K562 (cell line): Measurements from ENCODE around the gene TARM1. TPM values are rescaled to one million over a fixed set of nuclear protein-coding genes. Genes with fewer than 3 reads are reported as not detected.
A peak's percentile ranks its signal among the peaks of the same experiment; 100 is the strongest.

Source experiments
- ATAC-seq: fragments of 200-7000 bp; cut with Tn5 transposase; 3 replicates; pipeline ENCODE4 v1.9.1; 2020; ENCODE audit warnings: moderate library complexity
- BruUV-seq: library from RNA; stranded (reverse); fragments of 400-500 nt; replicated peaks from 2 replicates; lab custom pipeline; 2021; lab: Mats Ljungman, UMichigan
- CTCF ChIA-PET: fragments of 300-600 bp; formaldehyde crosslinking; extraction: SDS; loops from one replicate; lab custom pipeline; 2021; ENCODE audit warnings: low intra/inter-chr PET ratio; lab: Yijun Ruan, JAX
- POLR2A ChIA-PET: fragments of 300-600, 350-650 bp; sonication (Branson Sonifier 250); formaldehyde crosslinking; extraction: SDS; loops from one replicate; lab custom pipeline; 2021; ENCODE audit warnings: antibody characterized with exemption, inconsistent platforms; lab: Yijun Ruan, JAX
- DNase-seq, 4 experiments: peaks; one replicate each; pipeline versions ENCODE4 v3.0.0 to v3.0.0-alpha.2; 2011 to 2018; ENCODE audit warnings: low spot score in 3 of 4, mixed read lengths in 3 of 4; ENCODE audit errors: extremely low read depth in 1 of 4
- FAIRE-seq: peaks from 2 replicates; lab custom pipeline; 2011; peaks lifted over from hg19 to GRCh38; lab: Jason Lieb, UNC
- H2AFZ ChIP-seq: 2 replicates; pipeline ENCODE4 v1.6.0; 2011; ENCODE audit warnings: low read depth, low read length, control low read depth, inconsistent platforms
- H3K27ac ChIP-seq: fragments of 200-600 bp; 3 replicates; pipeline ENCODE4 v1.8.0; 2011; ENCODE audit warnings: low read depth, mild to moderate bottlenecking, control low read depth, inconsistent platforms, low read length, moderate library complexity, mixed read lengths; ENCODE audit errors: extremely low read depth
- H3K27me3 ChIP-seq, 2 experiments: fragments of 300-600 bp in 1 of 2; 2 replicates in 1 of 2; 3 replicates in 1 of 2; pipeline versions ENCODE4 v1.6.0 to v1.8.0; 2011; ENCODE audit warnings: inconsistent platforms in 2 of 2, low read length in 2 of 2, mild to moderate bottlenecking in 1 of 2, mixed read lengths in 1 of 2, moderate library complexity in 1 of 2; ENCODE audit not compliant: control insufficient read depth in 2 of 2, insufficient read depth in 2 of 2
- H3K36me3 ChIP-seq: fragments of 300-600 bp; 3 replicates; pipeline ENCODE4 v1.8.0; 2011; ENCODE audit warnings: mild to moderate bottlenecking, low read length, inconsistent platforms; ENCODE audit not compliant: control insufficient read depth, insufficient read depth
- H3K4me1 ChIP-seq, 2 experiments: fragments of 200-600 bp in 1 of 2; replicated peaks in 1 of 2; 2 replicates in 1 of 2; 3 replicates in 1 of 2; pipeline versions ENCODE4 v1.5.1 to v1.8.0; 2011; ENCODE audit warnings: inconsistent platforms in 2 of 2, low read length in 2 of 2, mild to moderate bottlenecking in 1 of 2, mixed read lengths in 1 of 2, moderate library complexity in 1 of 2; ENCODE audit not compliant: control insufficient read depth in 2 of 2, insufficient read depth in 2 of 2
- H3K4me2 ChIP-seq: 2 replicates; pipeline ENCODE4 v1.6.1; 2011; ENCODE audit warnings: low read length, control low read depth, inconsistent platforms, mixed read lengths; ENCODE audit not compliant: insufficient read depth
- H3K4me3 ChIP-seq: fragments of 200-600 bp; sonication (generic), shearing (Covaris generic); 2 replicates; pipeline ENCODE4 v1.5.1; 2016; ENCODE audit warnings: control low read depth, inconsistent platforms
- H3K79me2 ChIP-seq: fragments of 200-600 bp; 3 replicates; pipeline ENCODE4 v1.8.0; 2011; ENCODE audit warnings: low read length, inconsistent platforms; ENCODE audit not compliant: control insufficient read depth, insufficient read depth
- H3K9ac ChIP-seq, 2 experiments: 2 replicates each; pipeline versions ENCODE4 v1.6.0 to v1.6.1; 2011; ENCODE audit warnings: low read depth in 2 of 2, low read length in 2 of 2, control low read depth in 1 of 2, inconsistent platforms in 1 of 2, mild to moderate bottlenecking in 1 of 2, mixed read lengths in 1 of 2; ENCODE audit not compliant: insufficient read depth in 1 of 2
- H3K9me1 ChIP-seq: one replicate; pipeline ENCODE4 v1.6.0; 2011; ENCODE audit warnings: inconsistent platforms, mild to moderate bottlenecking, low read length, moderate library complexity; ENCODE audit not compliant: control insufficient read depth, insufficient read depth
- H3K9me3 ChIP-seq: replicated peaks from 2 replicates; pipeline ENCODE4 v1.5.1; 2011; ENCODE audit warnings: low read depth, low read length, inconsistent platforms; ENCODE audit not compliant: control insufficient read depth, insufficient read depth
- H4K20me1 ChIP-seq: replicated peaks from 2 replicates; pipeline ENCODE4 v1.6.1; 2011; ENCODE audit warnings: low read length, inconsistent platforms, mixed read lengths; ENCODE audit not compliant: control insufficient read depth, insufficient read depth
- CREB1 ChIP-seq, 2 experiments: sonication (generic) in 1 of 2; formaldehyde crosslinking in 1 of 2; IDR thresholded peaks; 2 replicates each; pipeline versions ENCODE4 v1.6.1 to v1.8.0; 2012 to 2022; ENCODE audit warnings: inconsistent platforms in 1 of 2, mild to moderate bottlenecking in 1 of 2, missing genetic modification reagents in 1 of 2, moderate library complexity in 1 of 2
- LARP7 ChIP-seq: fragments of 450-650 bp; IDR thresholded peaks from 2 replicates; pipeline ENCODE4 v1.6.1; 2016
- POLR2G ChIP-seq: fragments of 200-400 bp; formaldehyde crosslinking; IDR thresholded peaks from 2 replicates; pipeline ENCODE4 v1.6.1; 2017; ENCODE audit warnings: low read depth, mild to moderate bottlenecking, antibody characterized with exemption, low read length, moderate library complexity
- RBFOX2 ChIP-seq: fragments of 200-400 bp; formaldehyde crosslinking; IDR thresholded peaks from 2 replicates; pipeline ENCODE4 v1.6.1; 2017; ENCODE audit warnings: low read depth, mild to moderate bottlenecking, low read length, moderate library complexity
- SOX6 ChIP-seq: fragments of 450-650 bp; IDR thresholded peaks from 2 replicates; pipeline ENCODE4 v1.6.1; 2014; ENCODE audit warnings: mild to moderate bottlenecking
- TCF7L2 ChIP-seq: fragments of 150-350 bp; IDR thresholded peaks from 2 replicates; pipeline ENCODE4 v1.6.1; 2016; ENCODE audit warnings: low read depth, mild to moderate bottlenecking, low read length, moderate library complexity
- USF2 ChIP-seq: sonication (generic); formaldehyde crosslinking; IDR thresholded peaks from 2 replicates; pipeline ENCODE4 v1.5.0; 2020; ENCODE audit warnings: missing genetic modification reagents
- ZBTB8A ChIP-seq: fragments of 450-650 bp; IDR thresholded peaks from 2 replicates; pipeline ENCODE4 v1.6.1; 2018; ENCODE audit warnings: mild to moderate bottlenecking, moderate library complexity; ENCODE audit not compliant: partially characterized antibody
- WGBS: fragments of 100-300 bp; shearing (Covaris generic); methylation state at CpG from one replicate; pipeline ENCODE4 v1.1.6; 2016; ENCODE audit warnings: low coverage, mixed read lengths; ENCODE audit not compliant: insufficient coverage; ENCODE audit errors: missing lambda C conversion rate; 5-methylcytosine and 5-hydroxymethylcytosine counted together
- in situ Hi-C: fragments of 300-500 bp; cut with MboI; formaldehyde crosslinking; loops from 4 replicates; pipeline ENCODE4 v1.15.0; 2018; ENCODE audit warnings: inconsistent platforms, mixed read lengths
- intact Hi-C: fragments of 100-400 bp; cut with micrococcal nuclease; formaldehyde crosslinking; loops from 2 replicates; pipeline ENCODE4 v1.14.2; 2022
- polyA plus RNA-seq, 8 experiments: library from polyadenylated mRNA; depleted of rRNA in 4 of 8; stranded (reverse) in 5 of 8; unstranded in 3 of 8; fragments of >200 nt; fragmentation: Nextera tagmentation in 2 of 8; fragmentation: Illumina TruSeq in 1 of 8; extraction: Ambion mirVana in 2 of 8; extraction: Trizol in 1 of 8; gene quantifications; 2 replicates each; pipeline versions ENCODE4 v1.2.1 to v1.2.3, GENCODE V29; 2011 to 2014; ENCODE audit warnings: inconsistent platforms in 1 of 8, missing spikeins in 1 of 8
- total RNA-seq, 7 experiments: library from RNA; depleted of rRNA in 6 of 7; stranded (reverse); fragments of >200 nt in 6 of 7; fragmentation: Illumina TruSeq in 2 of 7; extraction: Trizol in 2 of 7; gene quantifications; 2 replicates each; pipeline versions ENCODE4 v1.2.1 to v1.2.3, GENCODE V29; 2011 to 2021; ENCODE audit warnings: low replicate concordance in 1 of 7

Gene TARM1
- total and polyA plus RNA-seq, 9 of the 15 experiments (the other 6 are each of a cell fraction or from before 2014, with no cell fraction given) = not detected

- no peak for TF ChIP-seq LARP7
- TF ChIP-seq TCF7L2 = no peak
- peak; percentile 57; the same call in 1 of the 2 replicates for TF ChIP-seq POLR2G
- TF ChIP-seq CREB1 (IDR thresholded peaks at IDR 0.05) = no peak
- TF ChIP-seq CREB1 (CRISPR knock-in tag; IDR thresholded peaks at IDR 0.05) = no peak
- no peak for TF ChIP-seq ZBTB8A
- no peak for TF ChIP-seq SOX6
- peak; percentile 46 for TF ChIP-seq RBFOX2
- no peak for TF ChIP-seq USF2 (CRISPR knock-in tag)
- TF ChIP-seq, all 486 proteins: peak for 2
- Histone ChIP-seq H3K36me3 (peaks cover 72% of the 10 kb centered on the region; the same call in 2 of the 3 replicates), H3K79me2 (peaks cover 20% of the 10 kb centered on the region), H3K27ac (no peak overlapping the region), H3K9me1 (no peaks in the 10 kb centered on the region), H4K20me1 (peaks cover 3% of the 10 kb centered on the region; the same call in 1 of the 2 replicates), H3K9me3 (no peaks in the 10 kb centered on the region), H3K4me1 (peaks cover 0 to 22% of the 10 kb centered on the region in 2 experiments; a peak in 3 of 5 replicates), H3K4me3 (no peak overlapping the region), H3K27me3 (no peaks in the 10 kb centered on the region), H2AFZ (no peak overlapping the region), H3K9ac (no peak overlapping the region), H3K4me2 (no peak overlapping the region)
- POLR2A ChIA-PET = no interaction called here
- ATAC-seq (no peak), FAIRE-seq (no peak), DNase-seq (peak in 1 of 4 experiments; percentile 12)
- BruUV-seq = no TSS peak
- CTCF ChIA-PET = no interaction called here
- 93% methylated on average over 13 of the region's 21 CpGs for WGBS
- intact Hi-C loops (no loop called here), in situ Hi-C loops (no loop called here)
Measured at GRCh38 chr19:54107876-54108490, 26.8 kb upstream of the TARM1 start.
